Measurements from ENCODE around the gene VAV2.
"Not testable (repeated sequence)": the region's sequence is repeated elsewhere in the genome, so short reads cannot be mapped to it uniquely, and the experiment has no call there.

VAV2 gene

GRCh38 chr9:133968428-133968827 lies 23.7 kb downstream of the VAV2 start:
- DNase-seq = no peak

GRCh38 chr9:133967024-133967741 lies 24.9 kb downstream of the VAV2 start:
- DNase-seq = no peak

GRCh38 chr9:133964463-133964862 lies 27.7 kb downstream of the VAV2 start:
- DNase-seq = no peak

GRCh38 chr9:133963166-133963565 lies 29.0 kb downstream of the VAV2 start:
- no peak for DNase-seq

GRCh38 chr9:133962341-133962740 lies 29.8 kb downstream of the VAV2 start:
- DNase-seq = no peak

- DNase-seq = no peak
Observed at GRCh38 chr9:133961226-133962165, 30.6 kb downstream of the VAV2 start.

GRCh38 chr9:133960568-133961129 lies 31.5 kb downstream of the VAV2 start:
- DNase-seq = peak in 1 of 2 donors; percentile 31

GRCh38 chr9:133959966-133960567 lies 32.1 kb downstream of the VAV2 start:
- no peak for DNase-seq

GRCh38 chr9:133959171-133959570 lies 33.0 kb downstream of the VAV2 start:
- no peak for DNase-seq

- no peak for DNase-seq
Observed at GRCh38 chr9:133958756-133959155, 33.4 kb downstream of the VAV2 start.

GRCh38 chr9:133957772-133958171 lies 34.4 kb downstream of the VAV2 start:
- not testable (repeated sequence) for DNase-seq

GRCh38 chr9:133957328-133957727 lies 34.8 kb downstream of the VAV2 start:
- DNase-seq = no peak

- DNase-seq = no peak
Observed at GRCh38 chr9:133956520-133957076, 35.5 kb downstream of the VAV2 start.

GRCh38 chr9:133955821-133956411 lies 36.2 kb downstream of the VAV2 start:
- DNase-seq = peak; percentile 11 to 46

- DNase-seq = peak; percentile 5 to 18
Observed at GRCh38 chr9:133954862-133955529, 37.1 kb downstream of the VAV2 start.

- no peak for DNase-seq
Observed at GRCh38 chr9:133953976-133954709, 38.0 kb downstream of the VAV2 start.

- no peak for DNase-seq
Observed at GRCh38 chr9:133953621-133953975, 38.5 kb downstream of the VAV2 start.

GRCh38 chr9:133952598-133953550 lies 39.2 kb downstream of the VAV2 start:
- no peak for DNase-seq

GRCh38 chr9:133951265-133951664 lies 40.9 kb downstream of the VAV2 start:
- DNase-seq = no peak

GRCh38 chr9:133950629-133951111 lies 41.5 kb downstream of the VAV2 start:
- DNase-seq = no peak

Measured in CD4-positive, alpha-beta T cell treated with Interleukin-1 beta for 1 hour (primary cell).